Measurements from ENCODE around the gene ABCC1.

DNA sequence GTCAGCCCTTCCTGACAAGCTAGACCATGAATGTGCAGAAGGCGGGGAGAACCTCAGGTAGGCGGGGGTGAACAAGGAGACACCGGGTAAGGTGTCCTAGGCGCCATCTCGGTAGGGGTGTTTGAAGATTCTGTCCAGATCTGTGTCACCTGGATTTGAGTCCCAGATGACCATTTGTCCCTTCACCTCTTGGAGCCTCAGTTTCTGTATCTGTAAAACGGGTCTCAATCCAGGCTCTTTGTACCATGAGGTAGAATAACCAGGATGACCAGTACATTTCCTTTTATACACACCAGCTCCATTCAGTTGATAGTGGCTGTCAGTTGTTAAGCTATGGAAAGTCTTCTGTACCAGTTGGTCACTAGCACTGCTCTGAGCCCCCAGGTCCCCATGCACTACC lies 187.2 kb downstream of the ABCC1 start:
- TF ChIP-seq CTCF (conservative IDR thresholded peaks at IDR 0.05), result no peak
- no peak for TF ChIP-seq EZH2 (IDR thresholded peaks at IDR 0.05; ENCODE audit: low read depth)
